Activated naive CD4-positive, alpha-beta T cell treated with anti-CD3 and anti-CD28 coated beads, Interleukin-2, amount 50 U/mL, for 72 hours (primary cell): ENCODE data around the gene H1-8. TPM values are rescaled to one million over a fixed set of nuclear protein-coding genes. Genes with fewer than 3 reads are reported as not detected.
"Not testable (repeated sequence)": the region's sequence is repeated elsewhere in the genome, so short reads cannot be mapped to it uniquely, and the experiment has no call there.

Source experiments
- ATAC-seq, 2 donors: fragments of 150-1000 bp; cut with Tn5 transposase; 2 replicates each; pipeline ENCODE4 v1.10.0; 2021; ENCODE audit warnings: mild to moderate bottlenecking in 2 of 2, moderate library complexity in 2 of 2
- DNase-seq, 2 donors: peaks; one replicate each; pipeline ENCODE4 v3.0.0; 2021 to 2022; ENCODE audit warnings: low spot score in 2 of 2
- H3K27ac Mint-ChIP-seq, 2 donors: one replicate each; pipeline ENCODE4 v1.8.0; 2022; ENCODE audit warnings: mild to moderate bottlenecking in 2 of 2, mixed read lengths in 2 of 2
- H3K36me3 Mint-ChIP-seq, 2 donors: one replicate each; pipeline ENCODE4 v1.8.0; 2022; ENCODE audit warnings: mixed read lengths in 2 of 2
- H3K9me3 Mint-ChIP-seq, 2 donors: one replicate each; pipeline ENCODE4 v1.8.0; 2022; ENCODE audit warnings: mixed read lengths in 2 of 2
- total RNA-seq, 2 donors: library from RNA; stranded (reverse); gene quantifications; one replicate each; pipeline ENCODE4 v1.2.3, GENCODE V29; 2022

H1-8 gene
- not detected for total RNA-seq

GRCh38 chr3:129543156-129543790 lies at the start of gene H1-8:
Gene H1-8 (plus strand): TSS chr3:129543175. CDS start chr3:129543219, 44 bp downstream.
- no peak for DNase-seq
- Mint-ChIP-seq H3K27ac (peak within 1 kb of the TSS in 1 of 2 donors; percentile 22), H3K36me3 (no peaks in the 10 kb centered on the region), H3K9me3 (no peaks in the 10 kb centered on the region)
- no peak for ATAC-seq

GRCh38 chr3:129493206-129493605 lies 49.8 kb upstream of the H1-8 start:
- no peak overlapping the region for H3K27ac Mint-ChIP-seq
- ATAC-seq (no peak), DNase-seq (no peak)
- H3K36me3 Mint-ChIP-seq = no peaks in the 10 kb centered on the region
- no peaks in the 10 kb centered on the region for H3K9me3 Mint-ChIP-seq

- H3K27ac Mint-ChIP-seq, H3K36me3 Mint-ChIP-seq, DNase-seq, H3K9me3 Mint-ChIP-seq, ATAC-seq: not testable (repeated sequence)
Observed at GRCh38 chr3:129494499-129494898, 48.5 kb upstream of the H1-8 start.

GRCh38 chr3:129495006-129495639 lies 47.9 kb upstream of the H1-8 start:
- H3K9me3 Mint-ChIP-seq, ATAC-seq, H3K27ac Mint-ChIP-seq, DNase-seq, H3K36me3 Mint-ChIP-seq: not testable (repeated sequence)

- DNase-seq, ATAC-seq, H3K9me3 Mint-ChIP-seq, H3K36me3 Mint-ChIP-seq: not testable (repeated sequence)
- peak overlapping the region in 1 of 2 donors; percentile 36 for H3K27ac Mint-ChIP-seq
Observed at GRCh38 chr3:129497876-129498275, 45.1 kb upstream of the H1-8 start.

GRCh38 chr3:129498603-129499488 lies 44.1 kb upstream of the H1-8 start:
- DNase-seq, H3K27ac Mint-ChIP-seq, H3K36me3 Mint-ChIP-seq, H3K9me3 Mint-ChIP-seq, ATAC-seq: not testable (repeated sequence)

GRCh38 chr3:129499604-129500333 lies 43.2 kb upstream of the H1-8 start:
- ATAC-seq, H3K27ac Mint-ChIP-seq: not testable (repeated sequence)

GRCh38 chr3:129500334-129500658 lies 42.7 kb upstream of the H1-8 start:
- no peak overlapping the region for H3K27ac Mint-ChIP-seq
- no peak for ATAC-seq
- H3K9me3 Mint-ChIP-seq = no peaks in the 10 kb centered on the region
- DNase-seq = no peak
- H3K36me3 Mint-ChIP-seq = no peaks in the 10 kb centered on the region

More at GRCh38 chr3:129499604-129500333, 43.2 kb upstream of the H1-8 start:
- DNase-seq, H3K9me3 Mint-ChIP-seq, H3K36me3 Mint-ChIP-seq: not testable (repeated sequence)

- H3K9me3 Mint-ChIP-seq = no peaks in the 10 kb centered on the region
- DNase-seq (no peak), ATAC-seq (no peak)
- H3K27ac Mint-ChIP-seq = no peak overlapping the region
- H3K36me3 Mint-ChIP-seq = no peaks in the 10 kb centered on the region
Observed at GRCh38 chr3:129501630-129502029, 41.3 kb upstream of the H1-8 start.

GRCh38 chr3:129502641-129503408 lies 40.1 kb upstream of the H1-8 start:
- DNase-seq (no peak), ATAC-seq (no peak)
- H3K27ac Mint-ChIP-seq = no peak overlapping the region
- no peaks in the 10 kb centered on the region for H3K36me3 Mint-ChIP-seq
- H3K9me3 Mint-ChIP-seq = no peaks in the 10 kb centered on the region

- no peaks in the 10 kb centered on the region for H3K9me3 Mint-ChIP-seq
- no peak overlapping the region for H3K27ac Mint-ChIP-seq
- no peak for DNase-seq
- ATAC-seq = no peak
- no peaks in the 10 kb centered on the region for H3K36me3 Mint-ChIP-seq
Observed at GRCh38 chr3:129503471-129504291, 39.3 kb upstream of the H1-8 start.

GRCh38 chr3:129504471-129505100 lies 38.4 kb upstream of the H1-8 start:
- H3K9me3 Mint-ChIP-seq = no peaks in the 10 kb centered on the region
- no peaks in the 10 kb centered on the region for H3K36me3 Mint-ChIP-seq
- no peak for DNase-seq

GRCh38 chr3:129505341-129505740 lies 37.6 kb upstream of the H1-8 start:
- Mint-ChIP-seq H3K36me3 (no peaks in the 10 kb centered on the region), H3K9me3 (no peaks in the 10 kb centered on the region), H3K27ac (peak overlapping the region in 1 of 2 donors; percentile 10)
- ATAC-seq (no peak), DNase-seq (no peak)

More at GRCh38 chr3:129504471-129505100, 38.4 kb upstream of the H1-8 start:
- no peak for ATAC-seq
- peak overlapping the region in 1 of 2 donors; percentile 10 for H3K27ac Mint-ChIP-seq

- DNase-seq = no peak
- no peak overlapping the region for H3K27ac Mint-ChIP-seq
- ATAC-seq = no peak
- no peaks in the 10 kb centered on the region for H3K9me3 Mint-ChIP-seq
- H3K36me3 Mint-ChIP-seq = no peaks in the 10 kb centered on the region
Observed at GRCh38 chr3:129506231-129506742, 36.7 kb upstream of the H1-8 start.
